GM18520 (cell line): Measurements from ENCODE around the gene PRSS38.

Experiments
- ATAC-seq: cut with Tn5 transposase; IDR thresholded peaks from one replicate; pipeline ENCODE4 v1.9.1; 2021; ENCODE audit not compliant: unreplicated experiment

The PRSS38 gene

GRCh38 chr1:227894831-227895451 lies 79.5 kb downstream of the PRSS38 start:
- ATAC-seq, result no peak
